ENCODE data around the gene NLK.

The NLK gene

GRCh38 chr17:28087743-28088142, 45.3 kb downstream of the NLK start:
- no peak for TF ChIP-seq CTCF (IDR thresholded peaks at IDR 0.05; ENCODE audit: insufficient read depth, low read length, missing control alignments)
- DNase-seq (ENCODE audit: low read depth, low spot score), result no peak
- CTCF ChIA-PET, result no interaction called here
- no peak overlapping the region for H3K4me3 ChIP-seq (ENCODE audit: low read depth, low read length)
- POLR2A ChIA-PET, result no interaction called here

GRCh38 chr17:28090551-28090950, 48.1 kb downstream of the NLK start:
- no peak overlapping the region for H3K4me3 ChIP-seq (ENCODE audit: low read depth, low read length)
- POLR2A ChIA-PET, result no interaction called here
- CTCF ChIA-PET, result interaction anchor here (1.0 kb wide), 1 partner anchor 10 kb away, joined by 3 read pairs; no protein-coding TSS in a partner anchor
- TF ChIP-seq CTCF (IDR thresholded peaks at IDR 0.05; ENCODE audit: insufficient read depth, low read length, missing control alignments), result no peak
- no peak for DNase-seq (ENCODE audit: low read depth, low spot score)

GRCh38 chr17:28092088-28092487, 49.6 kb downstream of the NLK start:
- TF ChIP-seq CTCF (IDR thresholded peaks at IDR 0.05; ENCODE audit: insufficient read depth, low read length, missing control alignments), result no peak
- POLR2A ChIA-PET, result no interaction called here
- no peak overlapping the region for H3K4me3 ChIP-seq (ENCODE audit: low read depth, low read length)
- no peak for DNase-seq (ENCODE audit: low read depth, low spot score)
- CTCF ChIA-PET, result no interaction called here

- ChIA-PET POLR2A (no interaction called here), CTCF (interaction anchor here (0.9 to 1.3 kb wide), 3 partner anchors 12 to 34 kb away, joined by 3 to 4 read pairs (median 4); no protein-coding TSS in a partner anchor)
- no peak for TF ChIP-seq CTCF (IDR thresholded peaks at IDR 0.05; ENCODE audit: insufficient read depth, low read length, missing control alignments)
- DNase-seq (ENCODE audit: low read depth, low spot score), result no peak
- no peak overlapping the region for H3K4me3 ChIP-seq (ENCODE audit: low read depth, low read length)
Observed at GRCh38 chr17:28093999-28094716, 51.7 kb downstream of the NLK start.

GRCh38 chr17:28096756-28097155, 54.3 kb downstream of the NLK start:
- no peak for DNase-seq (ENCODE audit: low read depth, low spot score)
- H3K4me3 ChIP-seq (ENCODE audit: low read depth, low read length), result no peak overlapping the region
- TF ChIP-seq CTCF (IDR thresholded peaks at IDR 0.05; ENCODE audit: insufficient read depth, low read length, missing control alignments), result no peak
- ChIA-PET POLR2A (no interaction called here), CTCF (no interaction called here)

GRCh38 chr17:28097254-28097653, 54.8 kb downstream of the NLK start:
- POLR2A ChIA-PET, result no interaction called here
- CTCF ChIA-PET, result no interaction called here
- no peak overlapping the region for H3K4me3 ChIP-seq (ENCODE audit: low read depth, low read length)
- no peak for DNase-seq (ENCODE audit: low read depth, low spot score)
- TF ChIP-seq CTCF (IDR thresholded peaks at IDR 0.05; ENCODE audit: insufficient read depth, low read length, missing control alignments), result no peak
